GM19328 (cell line): Measurements from ENCODE around the gene OR52E4.

ENCODE experiments used
- ATAC-seq: cut with Tn5 transposase; IDR thresholded peaks from one replicate; pipeline ENCODE4 v1.9.1; 2021; ENCODE audit warnings: mild to moderate bottlenecking, moderate library complexity; ENCODE audit not compliant: unreplicated experiment

OR52E4 gene

DNA sequence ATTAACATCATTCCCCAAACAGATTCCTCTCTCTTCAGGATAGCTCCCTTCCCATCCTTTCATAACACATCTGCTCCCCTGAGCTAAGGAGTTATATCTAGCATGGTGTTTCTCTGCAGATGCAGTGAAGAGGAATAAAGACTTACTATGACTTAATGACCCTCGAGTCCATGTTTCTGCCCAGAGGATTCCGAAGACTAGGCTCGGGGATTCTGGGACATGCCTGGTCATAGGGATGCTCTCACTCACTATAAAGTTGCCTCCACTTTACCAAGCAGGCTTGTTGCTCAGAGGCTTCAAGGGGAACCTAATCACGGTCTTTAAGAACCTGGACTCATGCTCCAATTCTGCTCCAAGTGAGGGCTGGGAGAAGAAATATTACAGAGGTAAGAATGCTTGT, at the start of gene OR52E4:
Gene OR52E4, plus strand, starts transcription at position 301 of the 400 bp plus-strand sequence. CDS start 3,664 bp downstream, outside the sequence.
- no peak for ATAC-seq

DNA sequence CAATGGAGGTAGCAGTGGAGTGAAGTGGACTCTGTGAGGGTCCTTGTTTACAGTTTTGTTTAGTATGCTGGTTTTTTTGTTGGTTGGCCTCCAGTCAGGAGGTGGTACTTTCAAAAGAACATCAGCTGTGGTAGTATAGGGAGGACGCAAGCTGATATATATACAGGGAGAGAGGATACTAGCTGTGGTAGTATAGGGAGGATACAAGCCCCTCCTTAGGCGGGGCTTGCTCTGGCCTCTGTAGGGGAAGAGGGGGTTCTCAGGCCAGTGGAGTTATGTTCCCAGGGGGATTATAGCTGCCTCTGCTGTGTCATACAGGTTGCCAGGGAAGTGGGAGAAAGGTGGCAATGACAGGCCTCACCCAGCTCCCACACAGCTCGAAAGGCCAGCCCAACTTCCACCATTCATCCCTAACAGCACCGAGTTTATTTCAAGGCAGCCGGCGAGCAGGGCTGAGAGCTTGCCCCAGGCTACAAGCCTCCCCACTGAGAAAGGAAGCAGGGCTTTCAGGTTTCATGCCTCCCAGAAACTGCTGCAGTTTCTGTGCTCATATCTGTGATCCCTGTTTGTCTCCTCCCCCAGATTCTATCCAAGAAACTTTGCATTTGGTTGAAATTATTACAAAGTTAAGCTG, 49.1 kb upstream of the OR52E4 start:
- no peak for ATAC-seq

DNA sequence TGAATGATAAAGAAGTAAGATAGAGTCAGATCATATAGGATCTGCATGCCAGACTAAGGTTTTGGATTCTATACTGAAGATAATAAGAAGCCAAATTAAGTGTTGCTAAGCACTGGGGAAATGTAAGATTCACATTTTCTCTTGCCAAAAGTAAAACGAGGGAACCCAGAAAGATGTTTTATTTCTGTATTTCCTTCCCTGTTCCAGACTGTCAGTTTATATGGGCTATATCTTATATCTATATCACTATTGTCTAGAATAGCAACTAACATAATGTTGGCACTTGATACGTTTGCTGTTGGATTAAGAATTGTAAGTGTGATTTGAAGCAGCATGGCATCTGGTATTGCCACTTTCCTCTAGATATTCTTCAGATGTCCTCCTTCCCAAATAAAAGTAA, 47.0 kb upstream of the OR52E4 start:
- ATAC-seq: no peak

DNA sequence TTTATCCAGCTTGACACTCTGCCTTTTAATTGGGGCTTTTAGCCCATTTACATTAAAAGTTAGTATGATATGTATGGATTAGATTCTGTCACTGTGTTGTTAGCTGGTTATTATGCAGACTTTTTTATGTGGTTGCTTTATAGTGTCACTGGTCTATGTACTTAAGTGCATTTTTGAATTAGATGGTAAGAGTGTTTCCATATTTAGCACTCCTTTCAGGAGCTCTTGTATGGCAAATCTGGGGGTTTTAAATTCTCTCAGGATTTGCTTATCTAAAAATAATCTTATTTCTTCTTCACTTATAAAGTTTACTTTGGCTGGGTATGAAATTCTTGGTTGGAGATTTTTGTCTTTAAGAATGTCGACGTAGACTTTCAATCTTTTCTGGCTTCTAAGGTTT, 42.7 kb upstream of the OR52E4 start:
- ATAC-seq: no peak

DNA sequence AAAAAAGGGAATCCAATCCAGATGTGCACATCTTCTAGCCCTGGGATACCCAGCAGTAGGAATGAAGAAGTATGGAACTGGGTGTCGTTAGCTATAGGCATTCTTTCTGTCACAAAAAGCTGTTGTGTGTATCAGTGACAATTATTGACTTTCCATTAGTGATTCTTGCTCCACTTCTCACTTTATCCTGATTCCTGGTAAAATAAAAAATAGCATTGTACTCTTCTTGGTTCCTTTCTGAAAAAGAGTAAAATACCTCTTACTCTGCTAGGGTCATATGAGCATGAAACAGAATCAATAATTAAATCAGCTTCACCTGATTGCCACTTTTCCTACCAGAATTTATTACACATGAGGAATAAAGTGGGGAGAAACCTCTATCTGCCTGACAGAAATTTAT, 38.6 kb upstream of the OR52E4 start, which contains the start of gene OR52E6:
Gene OR52E6, minus strand, starts transcription at position 101 of the 400 bp plus-strand sequence. Its CDS starts 0 bp downstream, at position 101.
- ATAC-seq: no peak

DNA sequence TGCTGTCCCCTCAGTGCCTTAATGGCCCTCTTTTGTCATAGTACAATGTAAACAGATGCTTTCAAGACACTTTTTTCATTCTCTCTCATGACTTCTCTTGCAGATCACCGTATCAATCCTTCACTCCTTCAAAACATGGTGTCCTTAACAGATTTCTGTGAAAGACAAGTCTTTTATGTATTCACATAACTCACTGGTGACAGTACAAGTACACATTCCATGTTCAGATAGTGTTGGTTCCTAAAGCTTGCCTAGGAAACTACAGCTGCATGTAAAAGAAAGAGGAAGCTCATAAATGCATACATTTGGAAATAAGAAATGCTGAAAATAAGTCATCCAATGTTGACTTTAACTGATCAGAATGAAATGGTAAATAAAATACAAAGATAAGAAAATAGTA, 33.7 kb upstream of the OR52E4 start:
- ATAC-seq: no peak

DNA sequence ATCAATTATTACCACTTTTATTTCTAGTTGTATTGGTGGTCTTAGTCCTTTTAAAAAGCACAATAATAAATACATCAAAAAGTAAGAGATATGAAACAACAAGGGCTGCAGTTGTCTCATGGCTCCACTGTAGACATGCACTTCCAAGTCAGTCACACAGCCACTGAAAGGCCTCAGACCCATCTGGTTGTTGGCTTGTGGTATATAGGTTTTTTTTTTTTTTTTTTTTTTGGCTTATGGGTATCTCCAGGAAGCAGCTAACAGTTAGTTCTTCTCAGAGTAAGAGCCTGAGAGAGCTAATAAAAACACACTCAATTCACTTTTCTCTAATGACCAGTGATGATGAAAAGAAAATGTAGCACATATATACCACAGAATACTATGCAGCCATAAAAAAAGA, 32.7 kb upstream of the OR52E4 start:
- ATAC-seq: no peak

DNA sequence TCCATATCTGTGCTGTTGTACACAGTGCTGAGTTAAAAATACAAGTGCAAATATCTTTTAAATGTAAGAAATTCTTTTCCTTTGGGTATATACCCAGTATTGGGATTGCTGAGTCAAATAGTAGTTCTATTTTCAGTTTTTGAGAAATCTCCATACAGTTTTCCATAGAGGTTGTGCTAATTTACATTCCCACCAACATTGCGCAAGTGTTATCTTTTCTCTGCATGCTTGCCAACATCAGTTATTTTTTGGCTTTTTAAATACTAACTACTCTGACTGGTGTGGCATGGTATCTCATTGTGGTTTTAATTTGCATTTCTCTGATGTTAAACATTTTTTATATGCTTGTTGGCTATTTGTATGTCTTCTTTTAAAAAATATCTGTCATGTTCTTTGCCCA, 29.4 kb upstream of the OR52E4 start:
- no peak for ATAC-seq

DNA sequence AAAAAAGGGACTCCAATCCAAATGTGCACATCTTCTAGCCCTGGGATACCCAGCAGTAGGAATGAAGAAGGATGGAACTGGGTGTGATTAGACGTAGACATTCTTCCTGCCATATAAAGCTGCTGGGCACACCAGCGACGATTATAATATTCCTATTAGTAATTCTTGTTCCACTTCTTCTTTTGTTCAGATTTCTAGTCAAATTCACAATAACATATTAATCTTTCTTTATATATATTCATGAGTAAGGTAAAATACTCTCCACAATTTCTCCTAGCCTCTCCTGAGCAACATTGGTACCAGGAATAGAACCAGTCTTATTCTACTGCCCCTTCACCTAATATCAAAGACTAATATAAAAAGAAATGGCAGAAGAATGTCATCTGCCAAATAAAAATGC, 22.8 kb upstream of the OR52E4 start, which contains the start of gene OR52E8:
Gene OR52E8, minus strand, starts transcription at position 101 of the 400 bp plus-strand sequence. Its CDS starts 0 bp downstream, at position 101.
- ATAC-seq: no peak

DNA sequence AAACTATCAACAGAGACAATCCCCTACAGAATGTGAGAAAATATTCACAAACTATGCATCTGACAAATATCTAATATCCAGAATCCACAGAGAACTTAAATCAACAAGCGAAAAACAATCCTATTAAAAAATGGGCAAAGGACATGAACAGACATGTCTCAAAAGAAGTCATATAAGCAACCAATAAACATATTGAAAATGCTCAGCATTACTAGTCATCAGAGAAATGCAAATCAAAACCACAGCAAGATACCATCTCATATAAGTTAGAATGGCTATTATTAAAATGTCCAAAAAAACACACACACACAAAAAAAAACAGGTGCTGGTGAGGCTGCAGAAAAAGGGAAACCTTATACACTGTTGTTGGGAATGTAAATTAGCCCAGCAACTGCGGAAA, 14.6 kb upstream of the OR52E4 start:
- ATAC-seq: no peak

DNA sequence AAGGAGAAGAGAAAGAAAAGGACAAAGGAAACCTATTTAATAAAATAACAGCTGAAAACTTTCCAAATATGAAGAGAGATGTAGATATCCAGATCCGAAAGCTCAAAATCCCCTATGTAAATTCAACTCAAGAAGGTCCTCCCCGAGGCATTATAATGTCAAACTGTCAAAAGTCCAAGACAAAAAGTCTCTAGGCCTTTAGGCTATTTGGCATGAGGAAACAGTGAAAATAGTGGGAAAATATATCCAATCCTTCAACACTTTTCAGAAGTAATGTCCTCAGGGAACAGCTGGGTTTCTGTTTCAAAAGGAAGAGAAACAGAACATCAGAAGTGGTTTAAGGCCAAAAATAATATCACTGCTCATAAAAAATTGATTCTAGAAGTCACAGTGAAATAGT, 1.9 kb upstream of the OR52E4 start:
- no peak for ATAC-seq

DNA sequence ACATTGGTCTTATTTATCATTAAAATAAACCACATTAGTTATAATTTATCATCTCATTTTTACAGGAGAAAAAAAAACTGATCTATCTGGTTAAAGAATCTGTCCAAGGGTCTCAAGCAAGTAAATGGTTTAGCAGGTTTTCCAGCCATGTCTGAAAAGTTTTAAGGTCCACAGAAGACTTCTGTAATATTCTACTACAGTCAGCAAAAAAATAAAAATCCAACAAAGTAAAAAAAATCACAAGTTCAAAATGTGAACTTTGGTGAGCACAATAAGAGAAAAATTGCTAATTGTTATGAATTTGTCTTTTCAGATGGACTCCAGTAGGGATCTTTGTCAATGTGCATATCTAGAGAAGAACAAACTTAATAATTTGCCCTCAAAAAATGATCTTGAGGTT, 1.3 kb downstream of the OR52E4 start:
- ATAC-seq: no peak

DNA sequence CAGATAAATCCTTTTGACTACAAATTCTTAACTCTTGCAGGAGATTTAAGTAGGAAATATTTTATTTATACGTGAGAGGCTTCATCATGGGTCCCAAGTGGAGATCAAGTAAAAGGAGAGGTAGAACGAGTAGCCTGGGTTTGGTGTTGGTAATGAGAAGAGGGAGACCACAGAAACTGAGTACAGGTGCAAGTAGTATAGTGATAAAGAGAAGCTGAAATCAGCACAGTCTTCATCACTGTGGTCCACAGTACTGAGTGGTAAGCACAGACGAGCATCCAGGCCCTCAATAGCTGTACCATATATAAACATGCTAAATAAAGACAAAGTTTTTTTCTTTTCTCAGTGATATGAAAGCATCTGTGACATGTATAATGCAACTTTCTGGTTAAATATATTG, 6.7 kb downstream of the OR52E4 start:
- ATAC-seq: no peak

DNA sequence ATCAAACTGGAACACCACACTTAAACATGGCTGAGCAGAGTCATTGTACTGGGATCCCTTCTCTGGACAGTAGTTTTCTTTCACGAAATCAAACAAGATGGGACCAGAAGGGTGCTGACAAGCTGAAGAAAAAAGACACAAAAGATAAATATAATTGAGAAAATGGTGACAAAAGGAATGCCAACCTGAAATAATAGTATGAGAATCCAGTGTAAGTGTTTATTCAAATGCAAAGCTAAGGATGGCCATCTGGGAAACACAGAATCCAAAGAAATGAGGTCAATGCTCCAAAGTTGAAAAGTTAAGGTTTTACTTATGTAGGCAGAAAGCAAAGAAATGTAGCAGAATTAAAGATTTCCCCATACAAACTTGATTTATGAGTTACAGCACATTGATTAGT, 7.2 kb downstream of the OR52E4 start:
- ATAC-seq: no peak

DNA sequence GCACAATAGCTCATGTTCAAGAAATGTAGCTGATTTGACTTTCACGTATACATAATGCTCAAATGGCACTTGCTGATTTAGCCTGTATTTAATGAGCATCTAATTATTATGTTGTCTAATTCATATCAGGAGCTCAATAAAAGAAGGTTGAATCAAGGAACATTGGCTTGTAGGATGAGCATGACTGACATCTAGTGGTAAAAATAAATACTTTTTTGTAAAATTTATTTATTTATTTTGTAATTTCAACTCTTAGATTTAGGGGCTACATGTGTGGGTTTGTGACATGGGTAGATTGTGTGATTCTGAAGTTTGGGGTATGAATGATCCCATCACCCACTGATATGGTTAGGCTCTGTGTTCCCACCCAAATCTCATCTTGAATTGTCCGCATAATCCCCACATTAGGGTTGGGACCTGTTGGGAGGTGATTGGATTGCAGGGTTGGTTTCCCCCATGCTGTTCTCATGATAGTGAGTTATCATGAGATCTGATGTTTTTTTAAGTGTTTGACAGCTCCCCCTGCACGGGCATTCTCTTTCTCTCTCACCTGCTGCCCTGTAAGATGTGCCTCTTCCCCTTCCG, 10.9 kb downstream of the OR52E4 start:
- ATAC-seq: no peak

DNA sequence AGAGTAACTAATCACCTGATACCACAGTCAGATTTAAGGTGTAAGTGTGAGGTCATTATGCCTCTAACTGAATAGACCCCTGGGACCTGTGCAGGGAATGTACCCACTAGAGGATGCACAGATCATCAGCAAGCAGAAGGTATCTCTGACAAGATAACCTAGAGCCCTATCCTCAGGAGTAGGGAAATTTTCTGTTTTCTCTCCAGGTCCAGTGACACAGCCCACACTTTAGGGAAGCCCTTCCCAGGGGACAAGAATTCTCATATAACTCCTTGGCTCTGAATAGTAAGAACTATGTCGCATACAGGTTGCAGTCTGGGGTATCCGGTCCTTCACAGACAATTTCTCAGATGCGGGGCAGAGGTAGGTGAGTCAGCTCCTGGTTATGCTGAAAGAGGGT, 12.5 kb downstream of the OR52E4 start, which contains the start of gene OR52E5:
Gene OR52E5, plus strand, starts transcription at position 301 of the 400 bp plus-strand sequence. CDS start 7,569 bp downstream, outside the sequence.
- no peak for ATAC-seq

DNA sequence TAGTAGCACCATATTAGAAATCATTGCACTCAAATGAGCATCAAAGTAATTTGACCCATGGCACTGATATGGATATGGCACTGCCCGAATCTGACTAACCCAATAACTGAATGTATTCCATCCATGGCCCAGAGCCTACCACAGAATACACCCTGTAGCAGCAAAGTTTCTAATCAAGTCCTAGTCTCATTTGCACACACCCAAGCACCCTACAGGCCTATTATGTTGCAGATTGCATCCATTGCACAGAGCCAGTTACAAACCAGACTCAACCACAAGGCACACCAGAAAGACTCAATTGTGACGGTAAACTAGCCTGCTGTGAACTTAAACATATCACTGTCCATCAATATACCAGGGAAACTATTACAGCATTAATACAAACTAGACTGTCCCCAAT, 19.1 kb downstream of the OR52E4 start:
- no peak for ATAC-seq

DNA sequence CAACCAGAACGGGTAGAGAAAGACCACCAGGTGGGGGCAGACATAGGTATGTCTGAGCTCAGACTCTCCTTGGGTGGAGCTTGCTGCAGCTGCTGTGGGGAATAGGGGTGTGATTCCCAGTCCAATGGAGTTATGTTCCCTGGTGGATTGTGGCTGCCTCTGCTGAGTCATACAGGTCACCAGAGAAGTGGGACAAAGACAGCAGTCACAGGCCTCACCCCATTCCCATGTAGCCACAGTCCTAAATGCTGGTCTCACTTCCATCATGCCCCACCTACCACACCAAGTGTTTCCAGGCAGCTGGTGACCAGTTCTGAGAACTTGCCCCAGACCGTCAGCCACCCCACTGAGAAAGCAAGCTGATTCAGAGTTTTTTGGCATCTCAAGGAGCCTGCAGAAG, 30.1 kb downstream of the OR52E4 start:
- ATAC-seq: no peak

DNA sequence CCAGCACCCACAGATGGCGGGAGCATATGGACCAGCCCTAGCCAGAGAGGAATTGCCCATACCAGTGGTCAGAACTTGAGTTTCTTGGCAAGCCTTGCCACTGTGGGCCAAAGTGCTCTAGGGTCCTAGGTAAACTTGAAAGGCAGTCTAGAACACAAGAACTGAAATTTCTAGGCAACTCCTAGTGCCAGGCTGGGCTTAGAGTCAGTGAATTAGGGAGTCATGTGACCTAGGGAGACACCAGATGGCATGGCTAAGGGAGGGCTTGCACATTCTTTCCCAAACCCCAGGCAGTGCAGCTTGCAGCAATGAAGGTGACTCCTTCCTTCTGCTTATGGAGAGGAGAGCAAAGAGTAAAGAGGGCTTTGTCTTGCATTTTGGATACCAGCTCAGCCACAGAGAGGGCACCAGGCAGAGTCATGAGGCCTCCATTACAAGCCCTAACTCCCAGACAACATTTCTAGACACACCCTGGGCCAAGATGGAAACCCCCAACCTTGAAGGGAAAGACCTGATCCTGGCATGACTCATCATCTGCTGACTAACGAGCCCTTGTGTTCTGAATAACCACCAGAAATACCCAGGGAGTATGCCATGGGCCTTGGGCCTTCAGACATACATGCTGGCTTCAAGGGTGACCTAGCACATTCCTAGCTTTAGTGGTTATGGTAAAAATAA, 42.5 kb downstream of the OR52E4 start:
- peak; percentile 67 for ATAC-seq

DNA sequence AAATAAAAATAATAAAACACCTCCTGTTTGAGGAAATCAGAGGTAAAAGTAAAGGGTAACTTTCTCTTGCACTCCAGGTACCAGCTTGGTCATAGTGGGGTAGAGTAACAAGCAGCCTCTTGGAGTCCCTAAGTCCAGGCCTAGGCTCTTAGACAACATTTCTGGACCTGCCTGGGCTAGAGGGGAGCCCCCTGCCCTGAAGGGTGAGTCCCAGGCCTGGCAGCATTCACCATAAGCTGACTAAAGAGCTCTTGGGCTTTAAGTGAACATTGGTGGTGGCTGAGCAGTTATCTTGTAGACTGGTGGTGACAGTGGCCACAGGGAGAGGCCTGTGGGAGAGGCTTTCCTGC, 43.0 kb downstream of the OR52E4 start:
- peak; percentile 28 for ATAC-seq

DNA sequence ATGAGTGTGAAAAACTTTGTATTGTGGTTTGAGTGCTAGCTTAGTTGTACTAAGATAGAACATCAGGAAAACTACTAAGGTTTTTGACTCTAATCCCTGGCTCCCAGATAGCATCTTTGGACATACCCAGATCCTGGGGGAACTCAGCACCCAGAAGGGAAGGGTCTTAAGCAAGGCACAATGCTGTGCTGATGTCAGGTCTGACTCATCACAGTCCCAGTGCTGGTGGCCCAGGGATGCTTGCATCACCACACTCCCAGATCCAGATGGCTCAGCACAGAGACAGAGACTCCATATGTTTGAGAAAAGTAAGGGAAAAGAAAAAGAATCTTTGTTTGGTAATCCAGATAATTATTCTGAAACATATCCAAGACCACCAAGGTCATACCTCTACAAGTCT, 43.4 kb downstream of the OR52E4 start:
- no peak for ATAC-seq

DNA sequence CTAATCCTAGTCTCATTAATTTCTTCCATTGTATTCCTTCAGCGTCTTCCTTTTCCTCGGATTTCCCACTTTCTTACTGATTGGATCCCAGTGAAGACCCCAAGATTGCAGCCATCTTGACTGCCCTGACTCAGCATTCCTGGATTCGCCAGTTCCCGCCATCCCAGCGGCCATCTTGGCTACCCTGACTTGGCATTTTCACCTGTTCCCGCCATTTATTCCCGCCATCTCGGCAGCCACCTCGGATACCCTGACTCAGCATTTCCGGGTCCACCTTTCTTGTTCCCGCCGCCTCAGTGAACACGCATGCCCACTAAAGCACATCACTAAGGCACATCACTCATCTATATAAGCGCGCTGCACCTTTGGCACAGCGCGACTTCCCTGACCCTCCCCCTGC, 47.8 kb downstream of the OR52E4 start:
- no peak for ATAC-seq
